Vagina (tissue), 2 donors: Measurements from ENCODE around the gene FAM53A.

ENCODE experiments used
- CTCF ChIP-seq, 3 experiments: fragments of 450-650 bp in 2 of 3; fragments of 200-600 bp in 1 of 3; sonication (generic) in 1 of 3; IDR thresholded peaks; one replicate each; pipeline ENCODE4 v1.5.1; 2017 to 2019; ENCODE audit warnings: antibody characterized with exemption in 3 of 3, mild to moderate bottlenecking in 2 of 3, moderate library complexity in 2 of 3
- POLR2A ChIP-seq, 2 donors: fragments of 450-650 bp; IDR thresholded peaks; one replicate each; pipeline ENCODE4 v1.6.1; 2017; ENCODE audit warnings: antibody characterized with exemption in 2 of 2, mild to moderate bottlenecking in 2 of 2, moderate library complexity in 2 of 2
- POLR2AphosphoS5 ChIP-seq, 2 donors: sonication (generic); formaldehyde crosslinking; IDR thresholded peaks; one replicate each; pipeline ENCODE4 v1.9.0; 2017; ENCODE audit warnings: antibody characterized with exemption in 2 of 2, mild to moderate bottlenecking in 2 of 2, low read depth in 1 of 2; ENCODE audit not compliant: insufficient read depth in 1 of 2

- TF ChIP-seq POLR2A (IDR thresholded peaks at IDR 0.05) (no peak), CTCF (IDR thresholded peaks at IDR 0.05) (no peak), POLR2AphosphoS5 (IDR thresholded peaks at IDR 0.05; ENCODE audit: insufficient read depth in 1 of 2, low read depth in 1 of 2) (no peak)
These were observed 88.3 kb downstream of the FAM53A start for GRCh38 chr4:1595789-1596325.
